ENCODE data around the gene SGCE. TPM values are rescaled to one million over a fixed set of nuclear protein-coding genes. Genes with fewer than 3 reads are reported as not detected.

Gene SGCE
- total and polyA plus RNA-seq, 4 donors, result 9.3 to 70.6 (median 44.2) TPM

DNA sequence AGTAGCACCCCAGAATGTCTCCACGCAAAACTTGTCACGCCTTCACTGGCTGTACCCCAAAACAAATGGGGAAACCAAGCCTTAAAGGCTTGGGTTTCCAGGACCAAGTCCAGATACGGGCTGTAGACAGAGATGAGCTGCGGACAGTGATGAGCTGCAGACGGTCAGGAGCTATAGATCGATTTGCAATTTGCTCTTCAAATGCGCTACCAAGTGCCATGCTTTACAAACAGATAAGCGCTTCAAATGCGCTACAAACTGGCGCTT, 658 bp upstream of the SGCE start:
- Histone ChIP-seq H3K27ac (ENCODE audit: low read depth in 1 of 2, low read length in 2 of 2) (no peak overlapping the region), H3K4me3 (ENCODE audit: low read depth in 1 of 3, low read length in 3 of 3) (peak overlapping the region in 2 of 3 donors; percentile 29 to 46), H3K9ac (ENCODE audit: low read depth in 1 of 2, low read length in 2 of 2) (no peak overlapping the region), H3K4me1 (ENCODE audit: control insufficient read depth in 4 of 4, insufficient read depth in 4 of 4, low read length in 3 of 4) (peaks cover 5 to 29% (median 17%) of the 10 kb centered on the region in 4 donors), H3K9me3 (ENCODE audit: control insufficient read depth in 4 of 4, low read length in 3 of 4) (peaks cover 0 to 3% (median 0%) of the 10 kb centered on the region in 4 donors), H3K36me3 (ENCODE audit: control insufficient read depth in 4 of 4, insufficient read depth in 3 of 4, low read depth in 1 of 4, low read length in 3 of 4) (no peaks in the 10 kb centered on the region), H3K27me3 (ENCODE audit: control insufficient read depth in 4 of 4, insufficient read depth in 4 of 4, low read length in 3 of 4) (peaks cover 0 to 21% (median 2%) of the 10 kb centered on the region in 4 donors)
- WGBS, result 50% methylated on average over 10 of the region's 10 CpGs
- DNase-seq (ENCODE audit: low spot score), result no peak
- TF ChIP-seq, protein P1, sequence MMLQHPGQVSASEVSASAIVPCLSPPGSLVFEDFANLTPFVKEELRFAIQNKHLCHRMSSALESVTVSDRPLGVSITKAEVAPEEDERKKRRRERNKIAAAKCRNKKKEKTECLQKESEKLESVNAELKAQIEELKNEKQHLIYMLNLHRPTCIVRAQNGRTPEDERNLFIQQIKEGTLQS (IDR thresholded peaks at IDR 0.05), result no peak
- TF ChIP-seq, protein P2, sequence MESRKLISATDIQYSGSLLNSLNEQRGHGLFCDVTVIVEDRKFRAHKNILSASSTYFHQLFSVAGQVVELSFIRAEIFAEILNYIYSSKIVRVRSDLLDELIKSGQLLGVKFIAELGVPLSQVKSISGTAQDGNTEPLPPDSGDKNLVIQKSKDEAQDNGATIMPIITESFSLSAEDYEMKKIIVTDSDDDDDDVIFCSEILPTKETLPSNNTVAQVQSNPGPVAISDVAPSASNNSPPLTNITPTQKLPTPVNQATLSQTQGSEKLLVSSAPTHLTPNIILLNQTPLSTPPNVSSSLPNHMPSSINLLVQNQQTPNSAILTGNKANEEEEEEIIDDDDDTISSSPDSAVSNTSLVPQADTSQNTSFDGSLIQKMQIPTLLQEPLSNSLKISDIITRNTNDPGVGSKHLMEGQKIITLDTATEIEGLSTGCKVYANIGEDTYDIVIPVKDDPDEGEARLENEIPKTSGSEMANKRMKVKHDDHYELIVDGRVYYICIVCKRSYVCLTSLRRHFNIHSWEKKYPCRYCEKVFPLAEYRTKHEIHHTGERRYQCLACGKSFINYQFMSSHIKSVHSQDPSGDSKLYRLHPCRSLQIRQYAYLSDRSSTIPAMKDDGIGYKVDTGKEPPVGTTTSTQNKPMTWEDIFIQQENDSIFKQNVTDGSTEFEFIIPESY (IDR thresholded peaks at IDR 0.05), result no peak
- no peak for TF ChIP-seq FOXA2 (IDR thresholded peaks at IDR 0.05)
- TF ChIP-seq EGR1 (IDR thresholded peaks at IDR 0.05; ENCODE audit: low read depth in 2 of 2), result no peak
- TF ChIP-seq NR2F2 (IDR thresholded peaks at IDR 0.05), result no peak
- no peak for TF ChIP-seq FOXA1 (IDR thresholded peaks at IDR 0.05)
- no peak for TF ChIP-seq GABPA (IDR thresholded peaks at IDR 0.05 in 1 of 2, conservative IDR thresholded peaks at IDR 0.05 in 1 of 2)
- no peak for TF ChIP-seq TAF1 (conservative IDR thresholded peaks at IDR 0.05)

DNA sequence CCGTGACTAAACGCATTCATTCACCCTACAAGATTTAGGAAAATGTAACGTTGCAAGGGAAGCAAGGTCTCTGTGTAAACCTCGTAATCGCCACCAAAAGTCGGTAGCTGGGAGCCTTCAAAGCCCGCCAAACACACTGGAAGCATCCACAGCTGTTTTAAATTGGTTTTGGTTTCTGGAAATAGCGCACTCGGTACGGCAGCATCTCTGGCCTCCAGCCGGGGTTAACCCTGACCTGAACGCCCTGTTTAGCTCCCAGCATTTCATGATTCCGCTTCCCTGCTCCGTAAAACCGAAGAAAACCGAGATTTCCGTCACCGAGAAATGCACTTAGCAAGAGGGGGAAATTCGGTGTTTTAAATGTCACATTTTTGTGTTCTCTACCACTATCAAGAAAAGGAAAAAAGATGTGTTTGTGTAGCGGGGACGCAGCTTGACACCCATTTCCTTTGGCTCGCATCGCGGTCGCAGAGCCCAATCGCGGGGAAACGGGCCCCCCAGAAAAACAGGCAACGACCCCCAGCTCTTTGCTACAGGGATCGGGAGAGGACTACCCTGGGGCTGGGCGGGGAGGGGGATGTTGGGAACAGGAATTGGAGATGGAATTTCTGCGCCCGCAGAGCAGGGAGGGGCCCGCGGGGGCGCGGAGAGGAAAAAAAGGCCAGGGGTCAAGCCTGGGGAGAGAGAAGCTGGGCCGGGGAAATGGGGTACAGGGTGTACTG, 646 bp downstream of the SGCE start:
- H3K4me1 ChIP-seq (ENCODE audit: control insufficient read depth in 4 of 4, insufficient read depth in 4 of 4, low read length in 3 of 4), result peaks cover 5 to 29% (median 17%) of the 10 kb centered on the region in 4 donors
- WGBS, result 2% methylated on average over 38 of the region's 38 CpGs
- peaks cover 0 to 3% (median 0%) of the 10 kb centered on the region in 4 donors for H3K9me3 ChIP-seq (ENCODE audit: control insufficient read depth in 4 of 4, low read length in 3 of 4)
- no peak for DNase-seq (ENCODE audit: low spot score)
- H3K36me3 ChIP-seq (ENCODE audit: control insufficient read depth in 4 of 4, insufficient read depth in 3 of 4, low read depth in 1 of 4, low read length in 3 of 4), result no peaks in the 10 kb centered on the region
- peak overlapping the region; percentile 46 to 71 (median 52) for H3K4me3 ChIP-seq (ENCODE audit: low read depth in 1 of 3, low read length in 3 of 3)
- H3K9ac ChIP-seq (ENCODE audit: low read depth in 1 of 2, low read length in 2 of 2), result no peak overlapping the region
- TF ChIP-seq JUND (IDR thresholded peaks at IDR 0.05), result no peak
- TF ChIP-seq RAD21 (IDR thresholded peaks at IDR 0.05), result peak in 1 of 2 donors; percentile 18
- peak overlapping the region in 1 of 2 donors; percentile 42 for H3K27ac ChIP-seq (ENCODE audit: low read depth in 1 of 2, low read length in 2 of 2)
- peaks cover 0 to 21% (median 2%) of the 10 kb centered on the region in 4 donors for H3K27me3 ChIP-seq (ENCODE audit: control insufficient read depth in 4 of 4, insufficient read depth in 4 of 4, low read length in 3 of 4)

DNA sequence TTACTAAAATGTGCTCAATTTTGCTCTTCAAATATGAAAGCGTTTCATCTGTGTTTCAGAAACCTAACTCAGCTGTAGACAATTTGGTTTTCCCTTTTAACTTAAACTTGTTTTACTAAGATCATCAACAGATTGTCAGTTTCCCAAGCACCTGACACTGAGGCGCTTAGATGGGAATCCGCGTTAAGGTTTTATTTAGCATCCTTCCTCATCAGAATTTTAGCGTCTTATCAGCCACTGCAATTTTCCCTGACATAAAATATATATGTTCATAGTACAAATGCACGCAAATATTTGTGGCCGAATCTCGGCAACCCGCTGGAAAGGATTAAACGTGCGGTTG, 1.2 kb downstream of the SGCE start:
- DNase-seq (ENCODE audit: low spot score), result no peak
- 8% methylated on average over 11 of the region's 11 CpGs for WGBS

More for the DNA sequence above, 1.2 kb downstream of the SGCE start:
- H3K27ac ChIP-seq (ENCODE audit: low read depth in 1 of 2, low read length in 2 of 2), result no peak overlapping the region
- TF ChIP-seq, protein P3, sequence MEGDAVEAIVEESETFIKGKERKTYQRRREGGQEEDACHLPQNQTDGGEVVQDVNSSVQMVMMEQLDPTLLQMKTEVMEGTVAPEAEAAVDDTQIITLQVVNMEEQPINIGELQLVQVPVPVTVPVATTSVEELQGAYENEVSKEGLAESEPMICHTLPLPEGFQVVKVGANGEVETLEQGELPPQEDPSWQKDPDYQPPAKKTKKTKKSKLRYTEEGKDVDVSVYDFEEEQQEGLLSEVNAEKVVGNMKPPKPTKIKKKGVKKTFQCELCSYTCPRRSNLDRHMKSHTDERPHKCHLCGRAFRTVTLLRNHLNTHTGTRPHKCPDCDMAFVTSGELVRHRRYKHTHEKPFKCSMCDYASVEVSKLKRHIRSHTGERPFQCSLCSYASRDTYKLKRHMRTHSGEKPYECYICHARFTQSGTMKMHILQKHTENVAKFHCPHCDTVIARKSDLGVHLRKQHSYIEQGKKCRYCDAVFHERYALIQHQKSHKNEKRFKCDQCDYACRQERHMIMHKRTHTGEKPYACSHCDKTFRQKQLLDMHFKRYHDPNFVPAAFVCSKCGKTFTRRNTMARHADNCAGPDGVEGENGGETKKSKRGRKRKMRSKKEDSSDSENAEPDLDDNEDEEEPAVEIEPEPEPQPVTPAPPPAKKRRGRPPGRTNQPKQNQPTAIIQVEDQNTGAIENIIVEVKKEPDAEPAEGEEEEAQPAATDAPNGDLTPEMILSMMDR (IDR thresholded peaks at IDR 0.05; ENCODE audit: low read depth, low read length, missing input control), result no peak
- TF ChIP-seq GABPA (IDR thresholded peaks at IDR 0.05 in 1 of 2, conservative IDR thresholded peaks at IDR 0.05 in 1 of 2) (no peak), RAD21 (IDR thresholded peaks at IDR 0.05) (no peak), NR2F2 (IDR thresholded peaks at IDR 0.05) (no peak), TAF1 (conservative IDR thresholded peaks at IDR 0.05) (no peak), YY1 (IDR thresholded peaks at IDR 0.05) (no peak), EGR1 (IDR thresholded peaks at IDR 0.05; ENCODE audit: low read depth in 2 of 2) (no peak)
- TF ChIP-seq, protein P2 (IDR thresholded peaks at IDR 0.05), result no peak
- no peaks in the 10 kb centered on the region for H3K36me3 ChIP-seq (ENCODE audit: control insufficient read depth in 4 of 4, insufficient read depth in 3 of 4, low read depth in 1 of 4, low read length in 3 of 4)
- H3K4me3 ChIP-seq (ENCODE audit: low read depth in 1 of 3, low read length in 3 of 3), result peak overlapping the region; percentile 46 to 71 (median 49)
- peaks cover 0 to 3% (median 0%) of the 10 kb centered on the region in 4 donors for H3K9me3 ChIP-seq (ENCODE audit: control insufficient read depth in 4 of 4, low read length in 3 of 4)
- peaks cover 5 to 29% (median 19%) of the 10 kb centered on the region in 4 donors for H3K4me1 ChIP-seq (ENCODE audit: control insufficient read depth in 4 of 4, insufficient read depth in 4 of 4, low read length in 3 of 4)
- H3K27me3 ChIP-seq (ENCODE audit: control insufficient read depth in 4 of 4, insufficient read depth in 4 of 4, low read length in 3 of 4), result peaks cover 0 to 21% (median 2%) of the 10 kb centered on the region in 4 donors
- no peak overlapping the region for H3K9ac ChIP-seq (ENCODE audit: low read depth in 1 of 2, low read length in 2 of 2)
